GM21360 (cell line): Measurements from ENCODE around the gene CISTR.
"Not testable (repeated sequence)": the region's sequence is repeated elsewhere in the genome, so short reads cannot be mapped to it uniquely, and the experiment has no call there.

Experiments
- ATAC-seq: cut with Tn5 transposase; IDR thresholded peaks from one replicate; pipeline ENCODE4 v1.9.1; 2021; ENCODE audit warnings: mild to moderate bottlenecking, moderate library complexity; ENCODE audit not compliant: unreplicated experiment

The CISTR gene

GRCh38 chr12:53764615-53765014 is 12.8 kb upstream of the CISTR start:
- no peak for ATAC-seq

GRCh38 chr12:53762793-53763192 is 11.0 kb upstream of the CISTR start:
- not testable (repeated sequence) for ATAC-seq

- no peak for ATAC-seq
These were observed 9.5 kb upstream of the CISTR start for GRCh38 chr12:53761306-53761705.

DNA sequence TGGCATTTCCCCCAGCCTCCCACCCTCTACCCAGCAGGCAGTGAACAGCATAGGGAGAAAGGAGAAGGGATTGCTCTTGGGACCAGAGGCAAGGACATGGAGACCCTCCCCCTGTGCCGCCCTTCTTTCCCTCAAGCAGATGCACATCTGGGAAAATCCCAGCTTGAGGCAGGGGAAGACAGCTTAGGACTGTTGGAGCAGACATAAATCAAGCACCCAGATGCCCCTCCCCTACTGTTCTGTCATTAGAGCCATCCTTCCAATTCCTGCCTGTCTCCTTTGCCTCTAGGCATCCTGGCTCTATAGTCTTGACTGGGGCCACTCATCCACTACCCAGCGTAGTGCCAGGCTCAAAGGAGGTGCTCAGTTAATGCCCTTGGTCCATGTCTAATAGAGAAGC is 7.5 kb upstream of the CISTR start:
- no peak for ATAC-seq

- ATAC-seq, result no peak
These were observed 6.9 kb upstream of the CISTR start for GRCh38 chr12:53758730-53759103.

- no peak for ATAC-seq
These were observed 6.4 kb upstream of the CISTR start for GRCh38 chr12:53758081-53758729.

GRCh38 chr12:53757101-53757770 is 5.5 kb upstream of the CISTR start:
- ATAC-seq, result peak; percentile 56

GRCh38 chr12:53756300-53757100 is 4.7 kb upstream of the CISTR start:
- no peak for ATAC-seq

DNA sequence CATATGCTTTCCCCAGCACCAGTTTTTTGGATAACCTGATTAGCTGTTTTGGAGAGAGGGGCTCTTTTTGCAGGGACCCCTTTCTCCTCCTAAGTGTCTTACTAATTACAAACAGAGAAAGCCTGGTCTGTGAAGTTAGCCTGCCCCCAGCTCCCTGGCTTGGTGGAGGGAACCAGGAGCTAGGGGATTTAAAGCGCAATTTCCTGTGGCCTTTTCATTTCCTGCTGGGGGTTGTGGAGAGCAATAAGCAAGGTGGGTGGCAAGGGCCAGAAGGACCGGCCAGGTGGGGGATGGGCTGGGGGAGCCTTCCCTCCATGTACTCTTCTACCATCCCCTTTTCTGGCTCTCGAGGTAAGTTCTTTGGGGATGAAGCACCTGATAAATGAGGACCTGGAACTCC is 4.1 kb upstream of the CISTR start:
- ATAC-seq, result no peak

GRCh38 chr12:53755451-53755891 is 3.7 kb upstream of the CISTR start:
- no peak for ATAC-seq

DNA sequence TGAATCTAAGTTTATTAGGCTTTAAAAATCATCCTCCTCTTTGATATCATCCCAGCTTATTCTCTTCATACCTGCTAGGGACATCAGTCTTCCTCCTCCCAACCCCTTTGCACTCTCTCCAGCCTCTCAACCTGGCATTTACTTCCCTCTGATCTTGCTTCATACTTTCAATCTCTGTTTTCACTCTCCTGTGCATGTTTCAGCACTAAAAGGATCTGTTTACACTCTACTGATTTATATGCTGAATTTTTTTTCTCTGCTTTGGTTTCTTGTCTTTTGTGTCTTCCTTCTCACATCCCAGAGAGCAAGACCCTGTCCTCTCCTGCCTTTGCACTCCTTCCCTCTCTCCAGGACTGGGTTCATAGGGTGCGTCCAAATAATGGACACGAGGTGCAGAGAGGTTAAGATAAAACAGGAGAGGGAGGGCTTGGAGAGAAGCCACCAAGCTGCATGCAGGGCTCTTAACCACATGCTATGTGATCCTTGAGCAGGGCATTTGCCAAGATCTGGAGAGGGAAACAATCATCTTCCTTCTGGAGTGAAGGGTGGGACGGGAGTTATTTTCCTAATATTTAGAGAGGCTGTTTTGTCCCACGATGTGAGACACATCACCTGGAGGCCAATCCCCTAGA is 3.0 kb upstream of the CISTR start:
- ATAC-seq, result no peak

GRCh38 chr12:53754188-53754585 is 2.4 kb upstream of the CISTR start:
- no peak for ATAC-seq

- ATAC-seq, result no peak
These were observed 842 bp upstream of the CISTR start for GRCh38 chr12:53752621-53753020.

- ATAC-seq, result no peak
These were observed 418 bp upstream of the CISTR start for GRCh38 chr12:53752192-53752601.

DNA sequence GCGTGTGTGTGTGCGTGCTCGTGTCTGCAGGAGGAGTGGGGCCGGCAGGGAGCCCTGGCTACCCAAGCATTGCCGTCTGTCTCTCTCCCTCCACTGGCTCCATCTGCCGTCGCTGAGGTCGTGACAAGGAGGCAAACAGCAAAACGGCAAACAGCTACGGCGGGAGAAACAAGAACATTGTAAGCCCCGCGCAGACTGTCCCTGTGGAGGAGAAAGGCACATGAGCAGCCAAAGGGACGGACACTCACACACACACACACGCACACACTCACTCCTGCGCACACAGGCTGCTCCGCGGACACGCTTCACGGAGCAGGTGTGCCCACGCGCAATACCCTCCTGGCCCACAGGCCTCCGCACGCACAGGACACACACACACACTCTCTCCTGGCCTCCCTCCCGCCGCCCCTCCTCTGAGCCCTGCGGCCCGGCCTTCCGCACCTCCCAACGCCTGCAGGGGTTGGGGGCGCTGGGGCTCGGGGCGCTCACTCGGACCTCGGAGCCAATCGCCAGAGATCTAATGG is 905 bp downstream of the CISTR start:
- no peak for ATAC-seq

- ATAC-seq, result no peak
These were observed 1.6 kb downstream of the CISTR start for GRCh38 chr12:53749986-53750811.

GRCh38 chr12:53748072-53748840 is 3.5 kb downstream of the CISTR start:
- no peak for ATAC-seq

DNA sequence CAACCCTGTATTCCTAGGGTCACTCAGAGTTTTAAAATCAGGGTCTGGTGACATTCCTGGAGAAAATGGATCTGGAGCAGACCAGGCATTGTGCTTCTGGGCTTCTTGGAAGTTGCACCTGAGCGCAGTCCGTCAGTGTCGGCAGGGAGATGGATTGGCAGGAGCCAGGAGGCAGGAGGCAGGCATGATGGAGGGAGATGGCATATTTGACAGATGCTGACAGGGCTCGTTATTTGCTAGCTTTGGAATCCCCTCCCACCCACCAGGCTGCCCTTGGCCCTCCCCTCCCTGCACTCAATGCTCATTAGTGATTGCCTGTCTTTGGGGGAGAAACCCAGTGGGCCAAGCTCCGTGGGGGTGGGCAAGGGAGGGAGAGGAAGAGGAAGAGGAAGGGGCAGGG is 4.7 kb downstream of the CISTR start:
- ATAC-seq, result no peak

DNA sequence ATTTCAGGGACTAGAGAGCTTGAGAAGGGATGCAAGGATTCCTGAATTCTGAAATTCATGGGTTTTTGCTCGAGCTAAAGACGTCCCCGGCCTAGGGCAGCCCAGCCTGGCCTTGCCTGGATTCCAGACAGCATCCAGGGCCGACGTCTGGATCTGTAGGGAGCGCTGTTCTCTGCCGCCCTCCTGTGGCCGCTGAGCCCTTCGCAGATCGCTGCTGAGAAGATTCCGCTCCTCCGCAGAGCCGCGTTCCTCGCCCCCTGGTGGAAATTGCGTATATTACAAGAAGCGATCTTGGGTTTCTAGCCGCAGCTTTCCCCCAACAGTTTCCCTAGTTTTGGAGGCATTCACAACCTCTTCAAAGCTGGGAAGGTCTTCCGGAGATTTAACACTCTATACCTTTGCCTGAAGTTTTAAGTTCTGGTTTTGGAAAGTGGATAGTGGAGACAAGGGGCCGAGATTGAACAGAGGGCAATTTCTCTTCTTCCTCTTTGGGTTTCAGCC is 5.1 kb downstream of the CISTR start:
- peak; percentile 41 for ATAC-seq
